ENCODE results near the gene OR4D1.

OR4D1 gene

GRCh38 chr17:58195518-58196123 is 47.4 kb downstream of the OR4D1 start:
- DNase-seq, result no peak

GRCh38 chr17:58196610-58197009 is 48.4 kb downstream of the OR4D1 start:
- no peak for DNase-seq

GRCh38 chr17:58200024-58200633 is 51.9 kb downstream of the OR4D1 start:
- peak; percentile 58 for DNase-seq

- no peak for DNase-seq
These were observed 54.7 kb downstream of the OR4D1 start for GRCh38 chr17:58202859-58203258.

- no peak for DNase-seq
These were observed 56.6 kb downstream of the OR4D1 start for GRCh38 chr17:58204796-58205195.

DNA sequence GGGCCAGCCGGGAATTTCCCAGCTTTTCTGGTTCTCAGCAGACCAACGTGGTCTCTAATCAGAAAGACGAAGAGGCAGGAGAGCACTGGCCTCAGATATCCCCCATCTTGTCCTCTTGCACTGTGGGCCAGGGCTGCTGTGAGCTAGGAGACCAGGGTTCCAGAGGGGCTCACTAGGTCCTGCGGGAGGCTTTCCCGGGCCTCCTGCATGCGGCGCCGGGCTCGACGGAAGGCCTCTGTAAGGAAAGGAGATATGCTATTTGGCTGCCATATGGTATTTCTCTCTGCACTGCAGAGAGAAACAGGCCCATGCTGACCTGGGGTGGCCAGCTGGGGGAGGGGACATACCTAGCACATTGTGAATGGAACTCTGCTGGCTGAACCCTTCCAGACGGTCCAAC is 57.8 kb downstream of the OR4D1 start:
- DNase-seq, result no peak

DNA sequence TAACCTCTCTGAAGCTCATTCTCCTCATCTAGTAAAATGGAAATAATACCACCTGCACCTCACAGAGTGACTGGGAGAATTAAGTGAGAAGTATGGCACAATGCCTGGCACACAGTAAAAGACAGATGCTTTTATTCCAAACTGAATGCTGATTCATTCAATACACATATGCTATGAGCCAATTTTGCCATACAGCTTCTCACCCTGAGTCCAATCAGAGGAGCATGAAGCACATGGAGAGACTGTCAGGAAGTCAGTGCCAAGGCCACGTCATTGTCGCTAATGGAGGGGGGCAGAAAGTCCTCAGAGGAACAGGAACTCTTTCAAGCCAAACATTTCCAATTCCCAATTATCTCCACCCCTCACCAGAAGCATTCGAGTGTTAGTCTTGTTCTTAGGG is 59.3 kb downstream of the OR4D1 start:
- no peak for DNase-seq

- no peak for DNase-seq
These were observed 60.2 kb downstream of the OR4D1 start for GRCh38 chr17:58208344-58208743.

Data from activated naive CD4-positive, alpha-beta T cell treated with anti-CD3 and anti-CD28 coated beads, Interleukin-2, amount 50 U/mL, for 16 hours (primary cell).